ENCODE measurements around the gene EIF5. TPM values are rescaled to one million over a fixed set of nuclear protein-coding genes. Genes with fewer than 3 reads are reported as not detected.
A peak's percentile ranks its signal among the peaks of the same experiment; 100 is the strongest.

Gene EIF5
- total and polyA plus RNA-seq, 12 donors = 35.7 to 555 (median 236) TPM

GRCh38 chr14:103370087-103370486 is 36.0 kb downstream of the EIF5 start:
- TF ChIP-seq POLR2A (IDR thresholded peaks at IDR 0.05) (no peak), CTCF (IDR thresholded peaks at IDR 0.05) (no peak)
- WGBS, 4 donors = 96 to 100% (median 98%) methylated on average over 3 of the region's 3 CpGs
- H3K9me3 ChIP-seq (replicated peaks in 1 of 3) = no peaks in the 10 kb centered on the region
- intact Hi-C loops (cut with DNase I) = no loop called here
- no peaks in the 10 kb centered on the region for H3K36me3 ChIP-seq (replicated peaks in 1 of 2)
- no peak for DNase-seq
- no peaks in the 10 kb centered on the region for H3K27me3 ChIP-seq
- no peak overlapping the region for H3K27ac ChIP-seq
- H3K4me1 ChIP-seq (replicated peaks in 1 of 2) = no peaks in the 10 kb centered on the region
- no peak overlapping the region for H3K4me3 ChIP-seq

GRCh38 chr14:103372017-103372416 is 38.0 kb downstream of the EIF5 start:
- Histone ChIP-seq H3K4me3 (no peak overlapping the region), H3K4me1 (replicated peaks in 1 of 2) (no peaks in the 10 kb centered on the region), H3K27ac (no peak overlapping the region), H3K36me3 (replicated peaks in 1 of 2) (no peaks in the 10 kb centered on the region), H3K9me3 (replicated peaks in 1 of 3) (no peaks in the 10 kb centered on the region), H3K27me3 (no peaks in the 10 kb centered on the region)
- DNase-seq = no peak
- WGBS, 4 donors = 63 to 71% (median 67%) methylated on average over 9 to 23 of the region's 23 CpGs
- intact Hi-C loops (cut with DNase I) = no loop called here
- TF ChIP-seq POLR2A (IDR thresholded peaks at IDR 0.05) = no peak
- TF ChIP-seq CTCF (IDR thresholded peaks at IDR 0.05) = no peak

GRCh38 chr14:103372552-103373304 is 38.7 kb downstream of the EIF5 start:
- intact Hi-C loops (cut with DNase I) = no loop called here
- Histone ChIP-seq H3K27me3 (no peaks in the 10 kb centered on the region), H3K4me1 (replicated peaks in 1 of 2) (no peaks in the 10 kb centered on the region), H3K4me3 (no peak overlapping the region), H3K9me3 (replicated peaks in 1 of 3) (no peaks in the 10 kb centered on the region), H3K36me3 (replicated peaks in 1 of 2) (no peaks in the 10 kb centered on the region), H3K27ac (peak overlapping the region in 2 of 5 donors; percentile 9 to 62)
- DNase-seq = peak; percentile 72 to 87 (median 86)
- 40 to 45% (median 43%) methylated on average over 11 of the region's 11 CpGs for WGBS, 4 donors
- no peak for TF ChIP-seq CTCF (IDR thresholded peaks at IDR 0.05)

GRCh38 chr14:103374121-103374520 is 40.1 kb downstream of the EIF5 start:
- no peak for TF ChIP-seq POLR2A (IDR thresholded peaks at IDR 0.05)
- no peak for TF ChIP-seq CTCF (IDR thresholded peaks at IDR 0.05)
- H3K36me3 ChIP-seq (replicated peaks in 1 of 2) = no peaks in the 10 kb centered on the region
- H3K4me1 ChIP-seq (replicated peaks in 1 of 2) = no peaks in the 10 kb centered on the region
- H3K27me3 ChIP-seq = no peaks in the 10 kb centered on the region
- intact Hi-C loops (cut with DNase I) = no loop called here
- H3K9me3 ChIP-seq (replicated peaks in 1 of 3) = no peaks in the 10 kb centered on the region
- H3K27ac ChIP-seq = no peak overlapping the region
- no peak overlapping the region for H3K4me3 ChIP-seq
- DNase-seq = peak in 1 of 7 donors; percentile 12
- WGBS, 4 donors = 83 to 91% (median 89%) methylated on average over 11 of the region's 11 CpGs
